BJ (cell line): Measurements from ENCODE around the gene SLC39A11. TPM values are rescaled to one million over a fixed set of nuclear protein-coding genes. Genes with fewer than 3 reads are reported as not detected.

Source experiments
- CTCF ChIA-PET: fragments of 350-600 bp; formaldehyde crosslinking; extraction: SDS; loops from one replicate; lab custom pipeline; 2021; ENCODE audit warnings: antibody characterized with exemption, inconsistent platforms; lab: Yijun Ruan, JAX
- POLR2A ChIA-PET: fragments of 300-600 bp; sonication (Branson Sonifier 250); formaldehyde crosslinking; extraction: SDS; loops from one replicate; lab custom pipeline; 2021; ENCODE audit warnings: antibody characterized with exemption; lab: Charles Lee
- DNase-seq: peaks from one replicate; pipeline ENCODE4 v3.0.0-alpha.2; 2011; ENCODE audit warnings: low read depth
- H3K27me3 ChIP-seq: 2 replicates; pipeline ENCODE4 v1.6.0; 2011; ENCODE audit warnings: low read length; ENCODE audit not compliant: control insufficient read depth, insufficient read depth
- H3K36me3 ChIP-seq: 2 replicates; pipeline ENCODE4 v1.5.1; 2011; ENCODE audit warnings: low read length; ENCODE audit not compliant: control insufficient read depth, insufficient read depth
- H3K4me3 ChIP-seq: 2 replicates; pipeline ENCODE4 v1.5.1; 2011; ENCODE audit warnings: low read depth, mild to moderate bottlenecking, control low read depth, low read length
- polyA plus RNA-seq: library from polyadenylated mRNA; depleted of rRNA; stranded (reverse); fragments of >200 nt; gene quantifications from 2 replicates; pipeline ENCODE4 v1.2.3, GENCODE V29; 2011
- TF ChIP-seq, protein P1 (sequence below): IDR thresholded peaks from 2 replicates; pipeline ENCODE4 v1.5.1; 2011; ENCODE audit warnings: low read depth, mild to moderate bottlenecking, control low read depth, inconsistent platforms, low read length, moderate library complexity; ENCODE audit not compliant: insufficient read depth

The SLC39A11 gene
- polyA plus RNA-seq, 1 experiment, result 20.9 TPM

- Histone ChIP-seq H3K4me3 (no peak overlapping the region), H3K36me3 (no peaks in the 10 kb centered on the region; the same call in 1 of the 2 replicates), H3K27me3 (no peaks in the 10 kb centered on the region)
- TF ChIP-seq, protein P1, sequence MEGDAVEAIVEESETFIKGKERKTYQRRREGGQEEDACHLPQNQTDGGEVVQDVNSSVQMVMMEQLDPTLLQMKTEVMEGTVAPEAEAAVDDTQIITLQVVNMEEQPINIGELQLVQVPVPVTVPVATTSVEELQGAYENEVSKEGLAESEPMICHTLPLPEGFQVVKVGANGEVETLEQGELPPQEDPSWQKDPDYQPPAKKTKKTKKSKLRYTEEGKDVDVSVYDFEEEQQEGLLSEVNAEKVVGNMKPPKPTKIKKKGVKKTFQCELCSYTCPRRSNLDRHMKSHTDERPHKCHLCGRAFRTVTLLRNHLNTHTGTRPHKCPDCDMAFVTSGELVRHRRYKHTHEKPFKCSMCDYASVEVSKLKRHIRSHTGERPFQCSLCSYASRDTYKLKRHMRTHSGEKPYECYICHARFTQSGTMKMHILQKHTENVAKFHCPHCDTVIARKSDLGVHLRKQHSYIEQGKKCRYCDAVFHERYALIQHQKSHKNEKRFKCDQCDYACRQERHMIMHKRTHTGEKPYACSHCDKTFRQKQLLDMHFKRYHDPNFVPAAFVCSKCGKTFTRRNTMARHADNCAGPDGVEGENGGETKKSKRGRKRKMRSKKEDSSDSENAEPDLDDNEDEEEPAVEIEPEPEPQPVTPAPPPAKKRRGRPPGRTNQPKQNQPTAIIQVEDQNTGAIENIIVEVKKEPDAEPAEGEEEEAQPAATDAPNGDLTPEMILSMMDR, result no peak
- no peak for DNase-seq
- ChIA-PET CTCF (no interaction called here), POLR2A (no interaction called here)
These were observed 164.7 kb downstream of the SLC39A11 start for GRCh38 chr17:72927760-72928159.

- Histone ChIP-seq H3K27me3 (no peaks in the 10 kb centered on the region), H3K4me3 (no peak overlapping the region), H3K36me3 (no peaks in the 10 kb centered on the region; the same call in 1 of the 2 replicates)
- no peak for DNase-seq
- POLR2A ChIA-PET, result no interaction called here
- TF ChIP-seq, protein P1, result no peak
- CTCF ChIA-PET, result no interaction called here
These were observed 165.3 kb downstream of the SLC39A11 start for GRCh38 chr17:72927146-72927545.

DNA sequence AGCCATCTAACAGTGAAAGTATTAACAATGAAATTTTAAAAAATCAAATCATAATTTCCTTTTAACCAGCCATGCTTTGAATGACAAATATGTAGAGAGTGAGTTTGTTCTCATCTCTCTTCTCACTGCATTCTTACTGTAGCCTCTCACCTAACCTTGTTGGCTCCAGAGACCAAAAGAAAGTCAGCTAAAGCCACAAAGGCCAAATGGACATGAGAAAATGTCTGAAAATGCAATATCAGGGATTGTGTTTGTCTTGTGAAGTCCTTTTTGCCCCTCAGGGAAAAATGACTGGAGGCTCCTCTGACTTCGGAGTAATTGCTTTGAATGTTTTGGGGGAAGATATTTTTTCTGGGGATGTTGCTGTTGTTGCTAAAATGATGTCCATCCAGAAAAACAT is 166.3 kb downstream of the SLC39A11 start:
- no peaks in the 10 kb centered on the region; the same call in 1 of the 2 replicates for H3K36me3 ChIP-seq
- DNase-seq, result no peak
- ChIA-PET CTCF (no interaction called here), POLR2A (no interaction called here)
- TF ChIP-seq, protein P1, result no peak
- H3K4me3 ChIP-seq, result no peak overlapping the region
- H3K27me3 ChIP-seq, result no peaks in the 10 kb centered on the region

DNA sequence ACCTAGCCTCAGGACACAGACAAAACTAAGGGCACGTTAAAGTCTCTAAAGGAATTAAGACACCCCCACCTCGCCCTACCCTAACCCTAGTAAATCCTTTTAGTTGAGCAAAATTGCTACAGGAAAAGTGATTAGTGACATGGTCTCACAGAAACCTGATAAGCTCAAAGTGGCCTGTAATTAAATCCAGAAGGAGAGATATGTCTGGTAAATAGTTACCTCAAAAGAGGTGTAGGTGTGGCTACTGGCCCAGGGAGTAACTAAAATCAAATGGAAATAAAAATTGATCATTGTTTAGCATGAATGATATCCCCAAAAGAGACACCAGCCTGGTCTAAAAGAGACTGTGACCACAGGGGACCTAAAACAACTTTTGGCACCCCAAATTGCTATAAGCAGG is 168.3 kb downstream of the SLC39A11 start:
- ChIA-PET CTCF (no interaction called here), POLR2A (no interaction called here)
- no peak for DNase-seq
- H3K36me3 ChIP-seq, result no peaks in the 10 kb centered on the region; the same call in 1 of the 2 replicates
- H3K27me3 ChIP-seq, result no peaks in the 10 kb centered on the region
- no peak overlapping the region for H3K4me3 ChIP-seq
- TF ChIP-seq, protein P1, result no peak

GRCh38 chr17:72922219-72922618 is 170.3 kb downstream of the SLC39A11 start:
- H3K27me3 ChIP-seq, result no peaks in the 10 kb centered on the region
- POLR2A ChIA-PET, result no interaction called here
- TF ChIP-seq, protein P1, result no peak
- CTCF ChIA-PET, result no interaction called here
- no peak overlapping the region for H3K4me3 ChIP-seq
- no peaks in the 10 kb centered on the region; the same call in 1 of the 2 replicates for H3K36me3 ChIP-seq
- no peak for DNase-seq
